Neural progenitor cell (in vitro differentiated cells): ENCODE results near the gene KMT5B. TPM values are rescaled to one million over a fixed set of nuclear protein-coding genes. Genes with fewer than 3 reads are reported as not detected.

Experiments used
- DNase-seq: peaks from one replicate; pipeline ENCODE4 v3.0.0-alpha.2; 2016; ENCODE audit warnings: low spot score
- H2AFZ ChIP-seq: fragments of 200-600 bp; sonication (generic); replicated peaks from 2 replicates; pipeline ENCODE4 v1.6.1; 2016; ENCODE audit warnings: antibody characterized with exemption
- H3F3A ChIP-seq: fragments of 200-600 bp; sonication (generic); 2 replicates; pipeline ENCODE4 v1.6.1; 2016; ENCODE audit warnings: antibody characterized with exemption, low read depth
- H3K27ac ChIP-seq: fragments of 200-600 bp; sonication (generic); 2 replicates; pipeline ENCODE4 v1.5.1; 2016; ENCODE audit warnings: mild to moderate bottlenecking
- H3K27me3 ChIP-seq: fragments of 200-600 bp; sonication (generic); 2 replicates; pipeline ENCODE4 v1.6.1; 2016; ENCODE audit warnings: mild to moderate bottlenecking, moderate library complexity
- H3K36me3 ChIP-seq: fragments of 200-600 bp; sonication (generic); 2 replicates; pipeline ENCODE4 v1.5.1; 2016
- H3K4me1 ChIP-seq: fragments of 200-600 bp; sonication (generic); 2 replicates; pipeline ENCODE4 v1.6.1; 2016; ENCODE audit warnings: mixed run types
- H3K4me2 ChIP-seq: fragments of 200-600 bp; sonication (generic); 2 replicates; pipeline ENCODE4 v1.6.1; 2016
- H3K4me3 ChIP-seq: fragments of 200-600 bp; sonication (generic); 2 replicates; pipeline ENCODE4 v1.5.1; 2016
- H3K79me2 ChIP-seq: fragments of 200-600 bp; sonication (generic); 2 replicates; pipeline ENCODE4 v1.6.1; 2016; ENCODE audit warnings: low read depth
- H3K9ac ChIP-seq: fragments of 200-600 bp; sonication (generic); 2 replicates; pipeline ENCODE4 v1.6.1; 2016
- H3K9me3 ChIP-seq: fragments of 200-600 bp; sonication (generic); 2 replicates; pipeline ENCODE4 v1.5.1; 2016; ENCODE audit warnings: low read depth
- H4K20me1 ChIP-seq: fragments of 200-600 bp; sonication (generic); 2 replicates; pipeline ENCODE4 v1.6.1; 2016; ENCODE audit warnings: low read depth
- H3K27ac Mint-ChIP-seq: 3 replicates; pipeline ENCODE4 v1.8.0; 2021; ENCODE audit warnings: mixed read lengths
- H3K27me3 Mint-ChIP-seq: 2 replicates; pipeline ENCODE4 v1.8.0; 2022; ENCODE audit warnings: low read depth, mild to moderate bottlenecking, inconsistent platforms, moderate library complexity, mixed read lengths; ENCODE audit not compliant: insufficient read depth
- H3K36me3 Mint-ChIP-seq: 3 replicates; pipeline ENCODE4 v1.8.0; 2021; ENCODE audit warnings: mixed read lengths
- H3K4me1 Mint-ChIP-seq: 3 replicates; pipeline ENCODE4 v1.8.0; 2021; ENCODE audit warnings: mixed read lengths
- H3K4me3 Mint-ChIP-seq: 3 replicates; pipeline ENCODE4 v1.8.0; 2021; ENCODE audit warnings: mild to moderate bottlenecking, moderate library complexity, mixed read lengths
- H3K9me3 Mint-ChIP-seq: 3 replicates; pipeline ENCODE4 v1.8.0; 2020; ENCODE audit warnings: mixed read lengths
- CTCF ChIP-seq: fragments of 200-600 bp; sonication (generic); IDR thresholded peaks from 2 replicates; pipeline ENCODE4 v1.5.1; 2017; ENCODE audit warnings: antibody characterized with exemption, mild to moderate bottlenecking
- EZH2 ChIP-seq: fragments of 200-600 bp; sonication (generic); IDR thresholded peaks from 2 replicates; pipeline ENCODE4 v1.6.1; 2017; ENCODE audit warnings: antibody characterized with exemption, mild to moderate bottlenecking, moderate library complexity
- EZH2phosphoT487 ChIP-seq: fragments of 200-600 bp; sonication (generic); IDR thresholded peaks from 2 replicates; pipeline ENCODE4 v1.6.1; 2017; ENCODE audit warnings: antibody characterized with exemption
- total RNA-seq: library from RNA; depleted of rRNA; stranded (reverse); fragments of >200 nt; gene quantifications from 2 replicates; pipeline ENCODE4 v1.2.3, GENCODE V29; 2015; ENCODE audit warnings: low replicate concordance

KMT5B gene
- total RNA-seq, 1 donor from 2014 or later, result 62.4 TPM

- Histone ChIP-seq H3K9me3 (no peaks in the 10 kb centered on the region), H3K36me3 (no peaks in the 10 kb centered on the region), H3K4me2 (no peak overlapping the region), H3K79me2 (no peaks in the 10 kb centered on the region), H3K27ac (no peak overlapping the region), H3K4me3 (no peak overlapping the region), H3K27me3 (no peaks in the 10 kb centered on the region), H4K20me1 (no peaks in the 10 kb centered on the region), H3K9ac (no peak overlapping the region), H3F3A (peaks cover 4% of the 10 kb centered on the region), H2AFZ (no peak overlapping the region), H3K4me1 (peaks cover 5% of the 10 kb centered on the region)
- H3K4me3 Mint-ChIP-seq, result no peak overlapping the region
- no peak for DNase-seq
- H3K9me3 Mint-ChIP-seq, result no peaks in the 10 kb centered on the region
- H3K27ac Mint-ChIP-seq, result no peak overlapping the region
- H3K36me3 Mint-ChIP-seq, result peaks cover 26% of the 10 kb centered on the region
- TF ChIP-seq EZH2phosphoT487 (no peak), EZH2 (no peak), CTCF (no peak)
- no peaks in the 10 kb centered on the region for H3K27me3 Mint-ChIP-seq
- peaks cover 16% of the 10 kb centered on the region for H3K4me1 Mint-ChIP-seq
Observed at GRCh38 chr11:68261006-68261405, 47.9 kb upstream of the KMT5B start.

- Histone ChIP-seq H3K4me1 (peaks cover 6% of the 10 kb centered on the region), H3K27ac (no peak overlapping the region), H4K20me1 (no peaks in the 10 kb centered on the region), H3K9ac (no peak overlapping the region), H3K4me3 (no peak overlapping the region), H3K27me3 (no peaks in the 10 kb centered on the region), H3K9me3 (no peaks in the 10 kb centered on the region), H3K4me2 (no peak overlapping the region), H2AFZ (no peak overlapping the region), H3F3A (peaks cover 4% of the 10 kb centered on the region), H3K79me2 (no peaks in the 10 kb centered on the region), H3K36me3 (no peaks in the 10 kb centered on the region)
- no peak for DNase-seq
- peaks cover 16% of the 10 kb centered on the region for H3K4me1 Mint-ChIP-seq
- no peaks in the 10 kb centered on the region for H3K27me3 Mint-ChIP-seq
- H3K36me3 Mint-ChIP-seq, result peaks cover 26% of the 10 kb centered on the region
- no peak overlapping the region for H3K27ac Mint-ChIP-seq
- TF ChIP-seq EZH2 (no peak), CTCF (no peak), EZH2phosphoT487 (no peak)
- peak overlapping the region; percentile 41 for H3K4me3 Mint-ChIP-seq
- no peaks in the 10 kb centered on the region for H3K9me3 Mint-ChIP-seq
Observed at GRCh38 chr11:68260484-68260883, 47.4 kb upstream of the KMT5B start.

GRCh38 chr11:68259122-68259959, 46.2 kb upstream of the KMT5B start:
- H3K27ac Mint-ChIP-seq, result no peak overlapping the region
- H3K36me3 Mint-ChIP-seq, result peaks cover 19% of the 10 kb centered on the region

More at GRCh38 chr11:68259122-68259959, 46.2 kb upstream of the KMT5B start:
- H3K36me3 ChIP-seq, result no peaks in the 10 kb centered on the region
- TF ChIP-seq EZH2, result no peak
- TF ChIP-seq CTCF, result no peak
- TF ChIP-seq EZH2phosphoT487, result no peak
- H3K9ac ChIP-seq, result no peak overlapping the region
- DNase-seq, result no peak
- no peak overlapping the region for H3K4me3 ChIP-seq
- H3F3A ChIP-seq, result peaks cover 4% of the 10 kb centered on the region
- H3K4me1 ChIP-seq, result peaks cover 6% of the 10 kb centered on the region
- Mint-ChIP-seq H3K9me3 (no peaks in the 10 kb centered on the region), H3K27me3 (no peaks in the 10 kb centered on the region), H3K4me1 (peaks cover 16% of the 10 kb centered on the region), H3K4me3 (no peak overlapping the region)
- H3K79me2 ChIP-seq, result no peaks in the 10 kb centered on the region
- no peak overlapping the region for H3K4me2 ChIP-seq
- no peak overlapping the region for H3K27ac ChIP-seq
- H3K27me3 ChIP-seq, result no peaks in the 10 kb centered on the region
- no peaks in the 10 kb centered on the region for H3K9me3 ChIP-seq
- H2AFZ ChIP-seq, result no peak overlapping the region
- H4K20me1 ChIP-seq, result no peaks in the 10 kb centered on the region
